Measurements from ENCODE around the gene DAB1.

The DAB1 gene

GRCh38 chr1:56993475-56993874 is 430.4 kb downstream of the DAB1 start:
- TF ChIP-seq CTCF (IDR thresholded peaks at IDR 0.05; ENCODE audit: extremely low read depth, insufficient read depth, missing control alignments), result no peak
- in situ Hi-C loops (cut with MboI; ENCODE audit: low pct_unique_long_range_greater_than_20kb, low sequenced_read_pairs, unreplicated experiment), result no loop called here
- no peak for DNase-seq (ENCODE audit: low spot score)

GRCh38 chr1:56992318-56993125 is 431.3 kb downstream of the DAB1 start:
- in situ Hi-C loops (cut with MboI; ENCODE audit: low pct_unique_long_range_greater_than_20kb, low sequenced_read_pairs, unreplicated experiment), result no loop called here
- no peak for DNase-seq (ENCODE audit: low spot score)
- no peak for TF ChIP-seq CTCF (IDR thresholded peaks at IDR 0.05; ENCODE audit: extremely low read depth, insufficient read depth, missing control alignments)

DNA sequence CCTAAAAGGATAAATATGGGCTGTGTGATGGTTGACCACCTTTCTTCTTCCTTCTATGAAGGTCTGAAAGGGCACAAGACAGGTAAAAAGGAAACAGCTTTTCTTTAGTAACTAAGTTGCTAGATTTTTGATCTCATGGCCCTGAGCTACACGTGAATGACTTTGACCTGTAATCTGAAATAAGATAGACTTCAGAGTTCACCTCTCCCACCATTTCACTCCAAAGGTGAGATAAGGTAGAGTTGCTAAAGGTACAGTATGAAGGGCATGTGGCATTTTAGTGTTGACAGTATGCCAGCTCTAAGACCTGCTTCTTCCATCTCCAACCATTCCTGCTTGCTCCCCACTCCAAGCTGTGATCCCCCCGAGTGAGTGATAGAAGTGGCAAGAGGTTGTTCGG is 432.3 kb downstream of the DAB1 start:
- in situ Hi-C loops (cut with MboI; ENCODE audit: low pct_unique_long_range_greater_than_20kb, low sequenced_read_pairs, unreplicated experiment), result no loop called here
- TF ChIP-seq CTCF (IDR thresholded peaks at IDR 0.05; ENCODE audit: extremely low read depth, insufficient read depth, missing control alignments), result no peak
- no peak for DNase-seq (ENCODE audit: low spot score)

DNA sequence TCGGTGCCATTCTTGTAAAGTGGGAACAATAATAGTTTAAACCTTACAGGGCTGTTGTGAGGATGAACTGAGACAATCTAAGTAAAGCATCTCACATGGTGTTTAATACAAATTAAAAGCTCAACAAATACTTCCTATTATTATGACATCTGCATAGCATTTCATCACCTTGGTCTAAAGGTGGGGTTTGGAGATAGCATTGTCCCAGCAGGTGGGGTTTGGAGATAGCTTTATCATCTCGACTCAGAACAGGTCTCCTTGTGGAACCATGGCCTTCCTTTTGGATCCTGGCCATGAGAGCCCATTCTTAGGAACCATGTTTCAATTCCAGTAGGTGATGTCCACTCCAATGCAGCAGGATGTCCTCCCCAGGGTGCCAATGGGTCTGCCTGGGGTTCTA is 437.5 kb downstream of the DAB1 start:
- DNase-seq (ENCODE audit: low spot score), result no peak
- in situ Hi-C loops (cut with MboI; ENCODE audit: low pct_unique_long_range_greater_than_20kb, low sequenced_read_pairs, unreplicated experiment), result no loop called here
- no peak for TF ChIP-seq CTCF (IDR thresholded peaks at IDR 0.05; ENCODE audit: extremely low read depth, insufficient read depth, missing control alignments)

DNA sequence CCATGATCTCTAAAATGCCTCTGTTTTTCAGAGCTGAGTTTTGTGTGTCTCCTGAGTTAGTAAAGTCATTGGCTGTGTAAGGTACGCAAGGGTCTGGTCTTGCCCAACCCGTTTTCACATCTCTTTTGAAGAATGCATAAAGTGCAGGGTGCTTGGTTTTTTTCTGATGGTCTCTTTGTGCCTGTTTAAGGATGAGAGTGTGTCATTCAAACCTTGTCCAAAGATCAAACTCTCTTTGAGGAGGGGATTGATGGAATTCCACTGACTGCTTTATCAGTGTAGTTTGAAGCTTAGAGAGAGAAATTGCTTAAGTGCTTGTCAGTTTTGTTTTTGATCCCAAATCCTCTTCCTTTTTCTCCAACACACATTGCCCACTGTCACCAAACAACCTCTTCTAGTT is 438.0 kb downstream of the DAB1 start:
- no peak for TF ChIP-seq CTCF (IDR thresholded peaks at IDR 0.05; ENCODE audit: extremely low read depth, insufficient read depth, missing control alignments)
- in situ Hi-C loops (cut with MboI; ENCODE audit: low pct_unique_long_range_greater_than_20kb, low sequenced_read_pairs, unreplicated experiment), result no loop called here
- no peak for DNase-seq (ENCODE audit: low spot score)

GRCh38 chr1:56983484-56983883 is 440.4 kb downstream of the DAB1 start:
- no peak for TF ChIP-seq CTCF (IDR thresholded peaks at IDR 0.05; ENCODE audit: extremely low read depth, insufficient read depth, missing control alignments)
- in situ Hi-C loops (cut with MboI; ENCODE audit: low pct_unique_long_range_greater_than_20kb, low sequenced_read_pairs, unreplicated experiment), result no loop called here

More at GRCh38 chr1:56983484-56983883, 440.4 kb downstream of the DAB1 start:
- DNase-seq (ENCODE audit: low spot score), result no peak

All from GM13977 (cell line).